Measurements from ENCODE around the gene DNM3.

Gene DNM3

GRCh38 chr1:172136925-172137324 lies 295.6 kb downstream of the DNM3 start:
- H3K36me3 ChIP-seq (ENCODE audit: control insufficient read depth, insufficient read depth, low read length), result no peaks in the 10 kb centered on the region
- no peak overlapping the region for H3K9ac ChIP-seq (ENCODE audit: low read length)
- peak overlapping the region; percentile 38 for H3K27ac ChIP-seq (ENCODE audit: low read depth, low read length)
- H3K4me1 ChIP-seq (ENCODE audit: control insufficient read depth, insufficient read depth, low read length), result peaks cover 4% of the 10 kb centered on the region
- no peak overlapping the region for H3K4me3 ChIP-seq (ENCODE audit: low read length)
- H3K27me3 ChIP-seq (ENCODE audit: control insufficient read depth, insufficient read depth, low read length), result no peaks in the 10 kb centered on the region

GRCh38 chr1:172137703-172138454 lies 296.6 kb downstream of the DNM3 start:
- H3K9ac ChIP-seq (ENCODE audit: low read length), result no peak overlapping the region
- H3K4me3 ChIP-seq (ENCODE audit: low read length), result no peak overlapping the region
- no peaks in the 10 kb centered on the region for H3K27me3 ChIP-seq (ENCODE audit: control insufficient read depth, insufficient read depth, low read length)
- H3K36me3 ChIP-seq (ENCODE audit: control insufficient read depth, insufficient read depth, low read length), result no peaks in the 10 kb centered on the region
- H3K4me1 ChIP-seq (ENCODE audit: control insufficient read depth, insufficient read depth, low read length), result peaks cover 4% of the 10 kb centered on the region
- H3K27ac ChIP-seq (ENCODE audit: low read depth, low read length), result peak overlapping the region; percentile 14

GRCh38 chr1:172138634-172139033 lies 297.3 kb downstream of the DNM3 start:
- Histone ChIP-seq H3K9ac (ENCODE audit: low read length) (no peak overlapping the region), H3K36me3 (ENCODE audit: control insufficient read depth, insufficient read depth, low read length) (no peaks in the 10 kb centered on the region), H3K27ac (ENCODE audit: low read depth, low read length) (peak overlapping the region; percentile 4), H3K27me3 (ENCODE audit: control insufficient read depth, insufficient read depth, low read length) (no peaks in the 10 kb centered on the region), H3K4me1 (ENCODE audit: control insufficient read depth, insufficient read depth, low read length) (peaks cover 4% of the 10 kb centered on the region), H3K4me3 (ENCODE audit: low read length) (no peak overlapping the region)

- no peak overlapping the region for H3K9ac ChIP-seq (ENCODE audit: low read length)
- H3K4me1 ChIP-seq (ENCODE audit: control insufficient read depth, insufficient read depth, low read length), result peaks cover 4% of the 10 kb centered on the region
- no peaks in the 10 kb centered on the region for H3K36me3 ChIP-seq (ENCODE audit: control insufficient read depth, insufficient read depth, low read length)
- H3K27me3 ChIP-seq (ENCODE audit: control insufficient read depth, insufficient read depth, low read length), result no peaks in the 10 kb centered on the region
- H3K27ac ChIP-seq (ENCODE audit: low read depth, low read length), result peak overlapping the region; percentile 72
- H3K4me3 ChIP-seq (ENCODE audit: low read length), result peak overlapping the region; percentile 39
Observed at GRCh38 chr1:172139196-172139595, 297.9 kb downstream of the DNM3 start.

- Histone ChIP-seq H3K27ac (ENCODE audit: low read depth, low read length) (peak overlapping the region; percentile 59), H3K4me3 (ENCODE audit: low read length) (peak overlapping the region; percentile 11), H3K36me3 (ENCODE audit: control insufficient read depth, insufficient read depth, low read length) (no peaks in the 10 kb centered on the region), H3K27me3 (ENCODE audit: control insufficient read depth, insufficient read depth, low read length) (no peaks in the 10 kb centered on the region), H3K4me1 (ENCODE audit: control insufficient read depth, insufficient read depth, low read length) (peaks cover 4% of the 10 kb centered on the region), H3K9ac (ENCODE audit: low read length) (no peak overlapping the region)
Observed at GRCh38 chr1:172140072-172140471, 298.8 kb downstream of the DNM3 start.

- Histone ChIP-seq H3K9ac (ENCODE audit: low read length) (no peak overlapping the region), H3K4me1 (ENCODE audit: control insufficient read depth, insufficient read depth, low read length) (peaks cover 4% of the 10 kb centered on the region), H3K27ac (ENCODE audit: low read depth, low read length) (peak overlapping the region; percentile 45), H3K4me3 (ENCODE audit: low read length) (no peak overlapping the region), H3K27me3 (ENCODE audit: control insufficient read depth, insufficient read depth, low read length) (no peaks in the 10 kb centered on the region), H3K36me3 (ENCODE audit: control insufficient read depth, insufficient read depth, low read length) (no peaks in the 10 kb centered on the region)
Observed at GRCh38 chr1:172140591-172140990, 299.3 kb downstream of the DNM3 start.

GRCh38 chr1:172141341-172141881 lies 300.1 kb downstream of the DNM3 start:
- H3K4me1 ChIP-seq (ENCODE audit: control insufficient read depth, insufficient read depth, low read length), result peaks cover 4% of the 10 kb centered on the region
- no peaks in the 10 kb centered on the region for H3K27me3 ChIP-seq (ENCODE audit: control insufficient read depth, insufficient read depth, low read length)
- no peak overlapping the region for H3K9ac ChIP-seq (ENCODE audit: low read length)
- peak overlapping the region; percentile 85 for H3K27ac ChIP-seq (ENCODE audit: low read depth, low read length)
- H3K36me3 ChIP-seq (ENCODE audit: control insufficient read depth, insufficient read depth, low read length), result no peaks in the 10 kb centered on the region
- H3K4me3 ChIP-seq (ENCODE audit: low read length), result peak overlapping the region; percentile 55

- Histone ChIP-seq H3K9ac (ENCODE audit: low read length) (no peak overlapping the region), H3K36me3 (ENCODE audit: control insufficient read depth, insufficient read depth, low read length) (no peaks in the 10 kb centered on the region), H3K27me3 (ENCODE audit: control insufficient read depth, insufficient read depth, low read length) (no peaks in the 10 kb centered on the region), H3K4me3 (ENCODE audit: low read length) (peak overlapping the region; percentile 55), H3K4me1 (ENCODE audit: control insufficient read depth, insufficient read depth, low read length) (peaks cover 4% of the 10 kb centered on the region), H3K27ac (ENCODE audit: low read depth, low read length) (peak overlapping the region; percentile 91)
Observed at GRCh38 chr1:172142324-172142723, 301.0 kb downstream of the DNM3 start.

- H3K4me3 ChIP-seq (ENCODE audit: low read length), result peak overlapping the region; percentile 4
- H3K9ac ChIP-seq (ENCODE audit: low read length), result no peak overlapping the region
Observed at GRCh38 chr1:172143384-172144055, 302.2 kb downstream of the DNM3 start.

GRCh38 chr1:172144445-172145061 lies 303.3 kb downstream of the DNM3 start:
- peak overlapping the region; percentile 91 for H3K27ac ChIP-seq (ENCODE audit: low read depth, low read length)
- no peaks in the 10 kb centered on the region for H3K36me3 ChIP-seq (ENCODE audit: control insufficient read depth, insufficient read depth, low read length)
- peaks cover 8% of the 10 kb centered on the region for H3K4me1 ChIP-seq (ENCODE audit: control insufficient read depth, insufficient read depth, low read length)
- H3K4me3 ChIP-seq (ENCODE audit: low read length), result peak overlapping the region; percentile 81
- H3K27me3 ChIP-seq (ENCODE audit: control insufficient read depth, insufficient read depth, low read length), result no peaks in the 10 kb centered on the region
- H3K9ac ChIP-seq (ENCODE audit: low read length), result peak overlapping the region; percentile 73

More at GRCh38 chr1:172143384-172144055, 302.2 kb downstream of the DNM3 start:
- H3K27ac ChIP-seq (ENCODE audit: low read depth, low read length), result peak overlapping the region; percentile 91
- H3K27me3 ChIP-seq (ENCODE audit: control insufficient read depth, insufficient read depth, low read length), result no peaks in the 10 kb centered on the region
- H3K36me3 ChIP-seq (ENCODE audit: control insufficient read depth, insufficient read depth, low read length), result no peaks in the 10 kb centered on the region
- peaks cover 6% of the 10 kb centered on the region for H3K4me1 ChIP-seq (ENCODE audit: control insufficient read depth, insufficient read depth, low read length)

- Histone ChIP-seq H3K4me1 (ENCODE audit: control insufficient read depth, insufficient read depth, low read length) (peaks cover 4% of the 10 kb centered on the region), H3K27ac (ENCODE audit: low read depth, low read length) (peak overlapping the region; percentile 91), H3K9ac (ENCODE audit: low read length) (no peak overlapping the region), H3K27me3 (ENCODE audit: control insufficient read depth, insufficient read depth, low read length) (no peaks in the 10 kb centered on the region), H3K36me3 (ENCODE audit: control insufficient read depth, insufficient read depth, low read length) (no peaks in the 10 kb centered on the region), H3K4me3 (ENCODE audit: low read length) (peak overlapping the region; percentile 81)
Observed at GRCh38 chr1:172145231-172145651, 303.9 kb downstream of the DNM3 start.

GRCh38 chr1:172145656-172146055 lies 304.4 kb downstream of the DNM3 start:
- H3K4me3 ChIP-seq (ENCODE audit: low read length), result peak overlapping the region; percentile 81
- H3K9ac ChIP-seq (ENCODE audit: low read length), result no peak overlapping the region
- H3K4me1 ChIP-seq (ENCODE audit: control insufficient read depth, insufficient read depth, low read length), result peaks cover 4% of the 10 kb centered on the region
- H3K27me3 ChIP-seq (ENCODE audit: control insufficient read depth, insufficient read depth, low read length), result no peaks in the 10 kb centered on the region
- peak overlapping the region; percentile 91 for H3K27ac ChIP-seq (ENCODE audit: low read depth, low read length)
- no peaks in the 10 kb centered on the region for H3K36me3 ChIP-seq (ENCODE audit: control insufficient read depth, insufficient read depth, low read length)
